ENCODE results near the gene PGAP3.

The PGAP3 gene

GRCh38 chr17:39673335-39674081 lies 14.3 kb downstream of the PGAP3 start:
- no peaks in the 10 kb centered on the region for H3K4me1 ChIP-seq (ENCODE audit: control insufficient read depth, low read depth, low read length)
- no peak overlapping the region for H4K8ac ChIP-seq (ENCODE audit: low read depth, low read length)
- no peak for DNase-seq
- H3K23ac ChIP-seq (ENCODE audit: low read length), result no peak overlapping the region
- H4K5ac ChIP-seq (ENCODE audit: low read length), result no peak overlapping the region
- no peaks in the 10 kb centered on the region for H3K27me3 ChIP-seq (ENCODE audit: insufficient read depth, low read length, poor library complexity)
- no peak overlapping the region for H3K27ac ChIP-seq (ENCODE audit: low read depth, low read length)
- no peaks in the 10 kb centered on the region for H3K79me1 ChIP-seq (ENCODE audit: low read length)
- H3K4ac ChIP-seq (ENCODE audit: low read depth, low read length), result no peak overlapping the region
- no peak overlapping the region for H3K9ac ChIP-seq (ENCODE audit: low read length)
- no peak overlapping the region for H3K4me2 ChIP-seq (ENCODE audit: low read length)
- no peak overlapping the region for H2AK5ac ChIP-seq (ENCODE audit: low read length)
- WGBS (ENCODE audit: extremely low coverage, insufficient coverage, low lambda C conversion rate), result no CpG with 5 or more reads among the region's 13 CpGs
- H3K56ac ChIP-seq (ENCODE audit: low read length), result no peak overlapping the region
- no peak overlapping the region for H3K18ac ChIP-seq (ENCODE audit: low read length)
- H2BK5ac ChIP-seq (ENCODE audit: low read length), result no peak overlapping the region
- no peak overlapping the region for H3K4me3 ChIP-seq (ENCODE audit: low read length)
- H2BK15ac ChIP-seq (replicated peaks; ENCODE audit: low read depth), result no peak overlapping the region
- no peak overlapping the region for H2BK120ac ChIP-seq (ENCODE audit: low read depth, low read length)
- no peaks in the 10 kb centered on the region for H3K79me2 ChIP-seq (ENCODE audit: control insufficient read depth, insufficient read depth, low read length)
- H3K36me3 ChIP-seq (ENCODE audit: control insufficient read depth, insufficient read depth, low read length), result no peaks in the 10 kb centered on the region

GRCh38 chr17:39672522-39673334 lies 15.1 kb downstream of the PGAP3 start:
- no peaks in the 10 kb centered on the region for H3K36me3 ChIP-seq (ENCODE audit: control insufficient read depth, insufficient read depth, low read length)
- H3K56ac ChIP-seq (ENCODE audit: low read length), result no peak overlapping the region
- H3K79me2 ChIP-seq (ENCODE audit: control insufficient read depth, insufficient read depth, low read length), result no peaks in the 10 kb centered on the region
- no peak overlapping the region for H3K4me2 ChIP-seq (ENCODE audit: low read length)
- H3K23ac ChIP-seq (ENCODE audit: low read length), result no peak overlapping the region
- H3K9ac ChIP-seq (ENCODE audit: low read length), result no peak overlapping the region
- no peaks in the 10 kb centered on the region for H3K79me1 ChIP-seq (ENCODE audit: low read length)
- H4K8ac ChIP-seq (ENCODE audit: low read depth, low read length), result no peak overlapping the region
- no peaks in the 10 kb centered on the region for H3K27me3 ChIP-seq (ENCODE audit: insufficient read depth, low read length, poor library complexity)
- no peak overlapping the region for H2BK5ac ChIP-seq (ENCODE audit: low read length)
- WGBS (ENCODE audit: extremely low coverage, insufficient coverage, low lambda C conversion rate), result no CpG with 5 or more reads among the region's 15 CpGs
- no peak overlapping the region for H3K4ac ChIP-seq (ENCODE audit: low read depth, low read length)
- no peak overlapping the region for H3K4me3 ChIP-seq (ENCODE audit: low read length)
- no peak overlapping the region for H2AK5ac ChIP-seq (ENCODE audit: low read length)
- H2BK120ac ChIP-seq (ENCODE audit: low read depth, low read length), result no peak overlapping the region
- H4K5ac ChIP-seq (ENCODE audit: low read length), result no peak overlapping the region
- H3K18ac ChIP-seq (ENCODE audit: low read length), result no peak overlapping the region
- H3K27ac ChIP-seq (ENCODE audit: low read depth, low read length), result no peak overlapping the region
- no peaks in the 10 kb centered on the region for H3K4me1 ChIP-seq (ENCODE audit: control insufficient read depth, low read depth, low read length)
- DNase-seq, result no peak
- H2BK15ac ChIP-seq (replicated peaks; ENCODE audit: low read depth), result no peak overlapping the region

GRCh38 chr17:39671651-39672521 lies 16.0 kb downstream of the PGAP3 start:
- no peak overlapping the region for H2AK5ac ChIP-seq (ENCODE audit: low read length)
- H3K27ac ChIP-seq (ENCODE audit: low read depth, low read length), result no peak overlapping the region
- no peak overlapping the region for H3K4me3 ChIP-seq (ENCODE audit: low read length)
- H2BK5ac ChIP-seq (ENCODE audit: low read length), result no peak overlapping the region
- 100% methylated on average over 5 of the region's 19 CpGs for WGBS (ENCODE audit: extremely low coverage, insufficient coverage, low lambda C conversion rate)
- H3K79me1 ChIP-seq (ENCODE audit: low read length), result no peaks in the 10 kb centered on the region
- H3K27me3 ChIP-seq (ENCODE audit: insufficient read depth, low read length, poor library complexity), result peaks cover 2% of the 10 kb centered on the region
- H3K9ac ChIP-seq (ENCODE audit: low read length), result no peak overlapping the region
- no peak overlapping the region for H2BK15ac ChIP-seq (replicated peaks; ENCODE audit: low read depth)
- no peak overlapping the region for H3K4me2 ChIP-seq (ENCODE audit: low read length)
- no peak overlapping the region for H2BK120ac ChIP-seq (ENCODE audit: low read depth, low read length)
- peak; percentile 70 for DNase-seq
- H3K4ac ChIP-seq (ENCODE audit: low read depth, low read length), result no peak overlapping the region
- H3K18ac ChIP-seq (ENCODE audit: low read length), result no peak overlapping the region
- H3K23ac ChIP-seq (ENCODE audit: low read length), result no peak overlapping the region
- H3K79me2 ChIP-seq (ENCODE audit: control insufficient read depth, insufficient read depth, low read length), result no peaks in the 10 kb centered on the region
- H3K4me1 ChIP-seq (ENCODE audit: control insufficient read depth, low read depth, low read length), result no peaks in the 10 kb centered on the region
- H4K8ac ChIP-seq (ENCODE audit: low read depth, low read length), result no peak overlapping the region
- no peak overlapping the region for H4K5ac ChIP-seq (ENCODE audit: low read length)
- no peaks in the 10 kb centered on the region for H3K36me3 ChIP-seq (ENCODE audit: control insufficient read depth, insufficient read depth, low read length)
- peak overlapping the region; percentile 57 for H3K56ac ChIP-seq (ENCODE audit: low read length)

- Histone ChIP-seq H3K9ac (ENCODE audit: low read length) (no peak overlapping the region), H3K79me1 (ENCODE audit: low read length) (no peaks in the 10 kb centered on the region), H4K5ac (ENCODE audit: low read length) (no peak overlapping the region), H2BK15ac (replicated peaks; ENCODE audit: low read depth) (no peak overlapping the region), H2BK5ac (ENCODE audit: low read length) (no peak overlapping the region), H3K36me3 (ENCODE audit: control insufficient read depth, insufficient read depth, low read length) (no peaks in the 10 kb centered on the region), H3K27me3 (ENCODE audit: insufficient read depth, low read length, poor library complexity) (peaks cover 2% of the 10 kb centered on the region), H3K79me2 (ENCODE audit: control insufficient read depth, insufficient read depth, low read length) (no peaks in the 10 kb centered on the region), H4K8ac (ENCODE audit: low read depth, low read length) (no peak overlapping the region), H3K18ac (ENCODE audit: low read length) (no peak overlapping the region), H3K56ac (ENCODE audit: low read length) (no peak overlapping the region), H3K4me3 (ENCODE audit: low read length) (no peak overlapping the region), H3K27ac (ENCODE audit: low read depth, low read length) (no peak overlapping the region), H3K4ac (ENCODE audit: low read depth, low read length) (no peak overlapping the region), H3K23ac (ENCODE audit: low read length) (no peak overlapping the region), H2BK120ac (ENCODE audit: low read depth, low read length) (no peak overlapping the region), H3K4me2 (ENCODE audit: low read length) (no peak overlapping the region), H2AK5ac (ENCODE audit: low read length) (no peak overlapping the region), H3K4me1 (ENCODE audit: control insufficient read depth, low read depth, low read length) (no peaks in the 10 kb centered on the region)
- WGBS (ENCODE audit: extremely low coverage, insufficient coverage, low lambda C conversion rate), result no CpG with 5 or more reads among the region's 4 CpGs
- no peak for DNase-seq
Measured at GRCh38 chr17:39670746-39671145, 17.1 kb downstream of the PGAP3 start.

GRCh38 chr17:39669897-39670735 lies 17.7 kb downstream of the PGAP3 start:
- DNase-seq, result no peak
- Histone ChIP-seq H2BK120ac (ENCODE audit: low read depth, low read length) (no peak overlapping the region), H3K79me2 (ENCODE audit: control insufficient read depth, insufficient read depth, low read length) (no peaks in the 10 kb centered on the region), H3K4me1 (ENCODE audit: control insufficient read depth, low read depth, low read length) (no peaks in the 10 kb centered on the region), H3K4me3 (ENCODE audit: low read length) (no peak overlapping the region), H3K27ac (ENCODE audit: low read depth, low read length) (no peak overlapping the region), H4K5ac (ENCODE audit: low read length) (no peak overlapping the region), H3K79me1 (ENCODE audit: low read length) (no peaks in the 10 kb centered on the region), H3K4me2 (ENCODE audit: low read length) (no peak overlapping the region), H3K9ac (ENCODE audit: low read length) (no peak overlapping the region), H2BK5ac (ENCODE audit: low read length) (no peak overlapping the region), H4K8ac (ENCODE audit: low read depth, low read length) (no peak overlapping the region), H3K56ac (ENCODE audit: low read length) (no peak overlapping the region), H3K23ac (ENCODE audit: low read length) (no peak overlapping the region), H2AK5ac (ENCODE audit: low read length) (no peak overlapping the region), H3K36me3 (ENCODE audit: control insufficient read depth, insufficient read depth, low read length) (no peaks in the 10 kb centered on the region), H3K18ac (ENCODE audit: low read length) (no peak overlapping the region), H3K27me3 (ENCODE audit: insufficient read depth, low read length, poor library complexity) (peaks cover 2% of the 10 kb centered on the region), H2BK15ac (replicated peaks; ENCODE audit: low read depth) (no peak overlapping the region), H3K4ac (ENCODE audit: low read depth, low read length) (no peak overlapping the region)
- WGBS (ENCODE audit: extremely low coverage, insufficient coverage, low lambda C conversion rate), result no CpG with 5 or more reads among the region's 23 CpGs
